ENCODE results near the gene ZBTB20. TPM values are rescaled to one million over a fixed set of nuclear protein-coding genes. Genes with fewer than 3 reads are reported as not detected.

Gene ZBTB20
- total RNA-seq, 1 donor from 2014 or later: 21.4 TPM

DNA sequence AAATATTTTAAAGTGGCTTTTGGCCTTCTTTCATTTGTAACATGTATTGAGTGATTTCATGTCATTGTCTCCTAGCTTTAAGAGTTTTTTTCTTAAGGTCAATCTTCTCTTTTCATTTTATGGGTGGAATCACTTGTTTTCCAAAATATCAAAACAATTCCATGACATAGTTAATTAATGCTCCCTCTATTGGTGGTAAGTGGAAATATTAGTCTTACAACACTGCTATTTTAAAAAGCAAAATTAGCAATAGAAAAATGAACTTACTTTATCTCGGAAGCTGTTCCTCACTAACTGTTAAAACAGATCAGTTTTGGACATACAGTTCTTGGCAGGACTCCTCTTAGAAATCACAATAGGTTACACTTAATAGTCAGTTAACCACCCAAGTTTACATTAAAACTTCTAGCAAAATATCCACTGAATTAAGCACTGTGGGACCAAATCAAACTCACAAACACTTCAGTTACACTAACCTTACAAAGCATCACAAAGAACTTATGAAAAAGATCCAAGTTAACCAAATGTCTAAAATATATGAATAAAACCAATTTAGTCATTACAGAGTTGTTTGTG lies 810.9 kb downstream of the ZBTB20 start:
- H3K36me3 ChIP-seq (ENCODE audit: insufficient read depth, low read length): peaks cover 5% of the 10 kb centered on the region
- H3K9ac ChIP-seq (ENCODE audit: low read length): no peak overlapping the region
- no peaks in the 10 kb centered on the region for H3K79me2 ChIP-seq (ENCODE audit: insufficient read depth, low read length)
- no peak overlapping the region for H3K4me2 ChIP-seq (ENCODE audit: low read length)
- Mint-ChIP-seq H3K27me3 (ENCODE audit: low read depth, unreplicated experiment) (no peaks in the 10 kb centered on the region), H3K9me3 (ENCODE audit: unreplicated experiment) (no peaks in the 10 kb centered on the region), H3K4me3 (ENCODE audit: unreplicated experiment) (no peak overlapping the region), H3K27ac (ENCODE audit: unreplicated experiment) (no peak overlapping the region), H3K4me1 (ENCODE audit: low read depth, unreplicated experiment) (no peaks in the 10 kb centered on the region), H3K36me3 (ENCODE audit: low read depth, unreplicated experiment) (peaks cover 5% of the 10 kb centered on the region)
- peak; percentile 88 for FAIRE-seq
- H3K9me3 ChIP-seq (ENCODE audit: insufficient read depth, low read depth, low read length): no peaks in the 10 kb centered on the region
- no peaks in the 10 kb centered on the region for H4K20me1 ChIP-seq (ENCODE audit: insufficient read depth, low read length)
- no peak overlapping the region for H2AFZ ChIP-seq (ENCODE audit: low read depth, low read length)
- DNase-seq (ENCODE audit: low read depth): peak; percentile 13
- no peaks in the 10 kb centered on the region for H3K27me3 ChIP-seq (ENCODE audit: insufficient read depth, low read length)
- TF ChIP-seq EZH2 (IDR thresholded peaks at IDR 0.05; ENCODE audit: insufficient read depth, low read length): no peak
- TF ChIP-seq, protein P1, sequence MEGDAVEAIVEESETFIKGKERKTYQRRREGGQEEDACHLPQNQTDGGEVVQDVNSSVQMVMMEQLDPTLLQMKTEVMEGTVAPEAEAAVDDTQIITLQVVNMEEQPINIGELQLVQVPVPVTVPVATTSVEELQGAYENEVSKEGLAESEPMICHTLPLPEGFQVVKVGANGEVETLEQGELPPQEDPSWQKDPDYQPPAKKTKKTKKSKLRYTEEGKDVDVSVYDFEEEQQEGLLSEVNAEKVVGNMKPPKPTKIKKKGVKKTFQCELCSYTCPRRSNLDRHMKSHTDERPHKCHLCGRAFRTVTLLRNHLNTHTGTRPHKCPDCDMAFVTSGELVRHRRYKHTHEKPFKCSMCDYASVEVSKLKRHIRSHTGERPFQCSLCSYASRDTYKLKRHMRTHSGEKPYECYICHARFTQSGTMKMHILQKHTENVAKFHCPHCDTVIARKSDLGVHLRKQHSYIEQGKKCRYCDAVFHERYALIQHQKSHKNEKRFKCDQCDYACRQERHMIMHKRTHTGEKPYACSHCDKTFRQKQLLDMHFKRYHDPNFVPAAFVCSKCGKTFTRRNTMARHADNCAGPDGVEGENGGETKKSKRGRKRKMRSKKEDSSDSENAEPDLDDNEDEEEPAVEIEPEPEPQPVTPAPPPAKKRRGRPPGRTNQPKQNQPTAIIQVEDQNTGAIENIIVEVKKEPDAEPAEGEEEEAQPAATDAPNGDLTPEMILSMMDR (IDR thresholded peaks at IDR 0.05; ENCODE audit: insufficient read depth, low read depth, low read length): peak; percentile 40
- no peak overlapping the region for H3K4me3 ChIP-seq (ENCODE audit: insufficient read depth, low read depth, low read length)
- no peaks in the 10 kb centered on the region for H3K4me1 ChIP-seq (ENCODE audit: insufficient read depth, low read length)
- no peak overlapping the region for H3K27ac ChIP-seq (ENCODE audit: low read depth, low read length)

DNA sequence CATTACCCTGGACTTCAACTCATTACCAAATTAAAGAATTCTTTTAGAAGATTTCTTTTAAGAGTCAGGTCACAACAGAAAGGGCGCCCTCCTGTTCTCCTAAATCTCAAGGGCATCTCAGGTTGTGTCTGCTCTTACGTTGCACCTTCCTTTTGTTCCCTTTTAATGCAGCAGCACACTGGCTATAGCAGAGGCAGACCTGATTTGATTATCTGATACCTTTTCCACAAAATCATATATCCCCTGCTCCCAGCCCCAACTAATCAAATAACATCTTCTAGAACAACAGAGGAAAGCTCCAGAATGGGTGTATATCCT lies 813.2 kb downstream of the ZBTB20 start:
- Mint-ChIP-seq H3K4me1 (ENCODE audit: low read depth, unreplicated experiment) (no peaks in the 10 kb centered on the region), H3K27ac (ENCODE audit: unreplicated experiment) (no peak overlapping the region), H3K4me3 (ENCODE audit: unreplicated experiment) (no peak overlapping the region), H3K36me3 (ENCODE audit: low read depth, unreplicated experiment) (peaks cover 5% of the 10 kb centered on the region), H3K27me3 (ENCODE audit: low read depth, unreplicated experiment) (no peaks in the 10 kb centered on the region), H3K9me3 (ENCODE audit: unreplicated experiment) (no peaks in the 10 kb centered on the region)
- no peaks in the 10 kb centered on the region for H4K20me1 ChIP-seq (ENCODE audit: insufficient read depth, low read length)
- H3K4me1 ChIP-seq (ENCODE audit: insufficient read depth, low read length): no peaks in the 10 kb centered on the region
- no peak overlapping the region for H3K4me2 ChIP-seq (ENCODE audit: low read length)
- no peaks in the 10 kb centered on the region for H3K9me3 ChIP-seq (ENCODE audit: insufficient read depth, low read depth, low read length)
- H2AFZ ChIP-seq (ENCODE audit: low read depth, low read length): no peak overlapping the region
- H3K27ac ChIP-seq (ENCODE audit: low read depth, low read length): no peak overlapping the region
- FAIRE-seq (no peak), DNase-seq (ENCODE audit: low read depth) (no peak)
- no peak overlapping the region for H3K9ac ChIP-seq (ENCODE audit: low read length)
- no peak overlapping the region for H3K4me3 ChIP-seq (ENCODE audit: insufficient read depth, low read depth, low read length)
- H3K79me2 ChIP-seq (ENCODE audit: insufficient read depth, low read length): no peaks in the 10 kb centered on the region
- H3K27me3 ChIP-seq (ENCODE audit: insufficient read depth, low read length): no peaks in the 10 kb centered on the region
- TF ChIP-seq, protein P1 (IDR thresholded peaks at IDR 0.05; ENCODE audit: insufficient read depth, low read depth, low read length): no peak
- TF ChIP-seq EZH2 (IDR thresholded peaks at IDR 0.05; ENCODE audit: insufficient read depth, low read length): no peak
- H3K36me3 ChIP-seq (ENCODE audit: insufficient read depth, low read length): peaks cover 5% of the 10 kb centered on the region

DNA sequence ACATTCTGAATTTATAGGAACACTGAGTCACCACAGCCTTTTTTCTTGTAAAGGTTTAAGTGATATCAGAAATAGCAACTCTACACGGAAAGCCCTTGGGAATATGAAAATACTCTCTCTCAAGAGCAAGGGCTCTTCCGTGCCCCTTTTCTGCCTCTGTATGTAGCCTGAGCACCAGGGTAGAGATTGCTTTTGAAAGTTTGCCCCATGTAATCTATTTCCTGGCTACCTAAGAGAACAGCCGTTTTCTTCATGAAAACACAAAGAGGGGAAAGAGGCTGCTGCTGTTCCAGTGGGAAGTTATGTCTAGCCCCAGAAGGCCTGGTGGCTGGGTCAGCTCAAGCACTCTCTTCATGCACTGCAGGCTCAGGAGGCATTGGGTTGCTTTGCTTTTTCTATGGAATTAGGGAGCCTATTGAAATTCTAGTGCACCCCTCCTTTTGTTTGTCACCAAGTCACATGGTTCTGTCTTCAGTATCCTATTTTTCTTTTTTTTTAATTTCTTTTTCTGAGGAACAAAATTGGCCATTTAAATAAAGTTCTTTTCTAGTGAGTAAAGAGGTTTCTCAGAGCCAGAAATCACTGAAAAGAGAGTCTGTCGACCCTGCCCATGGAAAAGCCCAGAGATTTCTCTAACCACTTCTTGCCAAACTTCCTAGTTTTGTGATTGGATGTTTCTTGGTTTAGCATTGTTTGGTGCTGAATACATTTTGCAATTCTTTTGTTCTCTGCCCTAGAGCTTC lies 813.7 kb downstream of the ZBTB20 start:
- Mint-ChIP-seq H3K4me1 (ENCODE audit: low read depth, unreplicated experiment) (peaks cover 3% of the 10 kb centered on the region), H3K36me3 (ENCODE audit: low read depth, unreplicated experiment) (peaks cover 3% of the 10 kb centered on the region), H3K27me3 (ENCODE audit: low read depth, unreplicated experiment) (no peaks in the 10 kb centered on the region), H3K9me3 (ENCODE audit: unreplicated experiment) (no peaks in the 10 kb centered on the region), H3K4me3 (ENCODE audit: unreplicated experiment) (no peak overlapping the region), H3K27ac (ENCODE audit: unreplicated experiment) (no peak overlapping the region)
- TF ChIP-seq EZH2 (IDR thresholded peaks at IDR 0.05; ENCODE audit: insufficient read depth, low read length): no peak
- TF ChIP-seq, protein P1 (IDR thresholded peaks at IDR 0.05; ENCODE audit: insufficient read depth, low read depth, low read length): no peak
- no peak for DNase-seq (ENCODE audit: low read depth)
- H3K4me3 ChIP-seq (ENCODE audit: insufficient read depth, low read depth, low read length): no peak overlapping the region
- no peak overlapping the region for H3K27ac ChIP-seq (ENCODE audit: low read depth, low read length)
- no peak overlapping the region for H3K9ac ChIP-seq (ENCODE audit: low read length)
- FAIRE-seq: no peak
- no peak overlapping the region for H3K4me2 ChIP-seq (ENCODE audit: low read length)
- H2AFZ ChIP-seq (ENCODE audit: low read depth, low read length): no peak overlapping the region
- H3K36me3 ChIP-seq (ENCODE audit: insufficient read depth, low read length): peaks cover 5% of the 10 kb centered on the region
- H3K79me2 ChIP-seq (ENCODE audit: insufficient read depth, low read length): no peaks in the 10 kb centered on the region
- no peaks in the 10 kb centered on the region for H3K9me3 ChIP-seq (ENCODE audit: insufficient read depth, low read depth, low read length)
- H3K4me1 ChIP-seq (ENCODE audit: insufficient read depth, low read length): no peaks in the 10 kb centered on the region
- H3K27me3 ChIP-seq (ENCODE audit: insufficient read depth, low read length): no peaks in the 10 kb centered on the region
- H4K20me1 ChIP-seq (ENCODE audit: insufficient read depth, low read length): no peaks in the 10 kb centered on the region
